ENCODE results near the gene ADAM17. TPM values are rescaled to one million over a fixed set of nuclear protein-coding genes. Genes with fewer than 3 reads are reported as not detected.

ADAM17 gene
- total RNA-seq, 1 donor from 2014 or later, result 61.3 TPM

GRCh38 chr2:9573840-9574239 lies 18.2 kb upstream of the ADAM17 start:
- TF ChIP-seq CTCF (IDR thresholded peaks at IDR 0.05; ENCODE audit: insufficient read depth, low read length, poor library complexity, severe bottlenecking), result no peak
- no peak overlapping the region for H3K4me3 ChIP-seq (ENCODE audit: low read depth, low read length)
- H3K27me3 ChIP-seq (ENCODE audit: control insufficient read depth, insufficient read depth, low read length), result no peaks in the 10 kb centered on the region
- H3K36me3 ChIP-seq (ENCODE audit: control insufficient read depth, insufficient read depth, low read length), result no peaks in the 10 kb centered on the region
- DNase-seq (ENCODE audit: low read depth), result no peak

GRCh38 chr2:9573013-9573720 lies 17.5 kb upstream of the ADAM17 start:
- DNase-seq (ENCODE audit: low read depth), result no peak
- no peak for TF ChIP-seq CTCF (IDR thresholded peaks at IDR 0.05; ENCODE audit: insufficient read depth, low read length, poor library complexity, severe bottlenecking)
- Histone ChIP-seq H3K36me3 (ENCODE audit: control insufficient read depth, insufficient read depth, low read length) (no peaks in the 10 kb centered on the region), H3K4me3 (ENCODE audit: low read depth, low read length) (no peak overlapping the region), H3K27me3 (ENCODE audit: control insufficient read depth, insufficient read depth, low read length) (no peaks in the 10 kb centered on the region)

DNA sequence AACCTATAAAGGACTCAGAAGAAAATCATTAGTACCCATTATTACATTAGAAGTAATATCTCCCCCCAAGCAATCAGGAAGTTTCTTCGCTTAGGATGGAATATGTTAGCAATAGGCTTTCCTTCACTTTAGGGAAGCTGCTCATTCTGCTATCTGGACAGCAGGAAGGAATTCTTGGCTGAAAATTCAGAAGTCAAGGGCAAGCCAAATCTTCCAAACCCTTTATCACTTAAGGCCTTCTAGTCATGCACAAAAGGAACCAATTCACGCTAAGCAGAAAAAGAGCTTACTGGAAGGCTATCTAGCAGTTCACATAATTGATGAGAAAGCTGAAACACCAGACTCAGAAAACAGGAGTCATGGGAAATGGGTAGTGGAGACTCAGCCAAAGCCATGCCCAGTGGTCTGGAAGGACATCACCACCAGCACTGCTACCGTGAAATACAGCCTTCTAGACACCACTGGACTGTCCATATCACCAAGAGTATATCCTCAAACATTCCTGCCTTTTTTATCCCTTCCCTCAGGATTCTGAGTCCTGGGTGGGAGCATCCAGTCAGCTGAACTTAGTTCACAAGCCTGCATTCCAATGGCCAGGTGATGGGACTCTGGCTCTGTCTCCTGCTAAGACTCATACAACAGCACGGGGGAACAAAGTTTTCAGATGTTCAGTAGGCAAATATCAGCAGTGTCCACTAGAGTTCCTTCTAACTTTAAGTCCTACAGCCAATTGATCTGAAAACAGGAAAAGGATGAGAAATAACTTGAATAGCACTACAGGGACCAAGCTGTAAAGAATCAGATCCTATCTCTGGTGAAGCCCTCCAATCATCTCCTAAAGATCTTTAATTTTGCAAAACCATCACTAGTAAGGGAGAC lies 14.8 kb upstream of the ADAM17 start:
- no peaks in the 10 kb centered on the region for H3K36me3 ChIP-seq (ENCODE audit: control insufficient read depth, insufficient read depth, low read length)
- no peak for DNase-seq (ENCODE audit: low read depth)
- no peak overlapping the region for H3K4me3 ChIP-seq (ENCODE audit: low read depth, low read length)
- no peaks in the 10 kb centered on the region for H3K27me3 ChIP-seq (ENCODE audit: control insufficient read depth, insufficient read depth, low read length)
- no peak for TF ChIP-seq CTCF (IDR thresholded peaks at IDR 0.05; ENCODE audit: insufficient read depth, low read length, poor library complexity, severe bottlenecking)

DNA sequence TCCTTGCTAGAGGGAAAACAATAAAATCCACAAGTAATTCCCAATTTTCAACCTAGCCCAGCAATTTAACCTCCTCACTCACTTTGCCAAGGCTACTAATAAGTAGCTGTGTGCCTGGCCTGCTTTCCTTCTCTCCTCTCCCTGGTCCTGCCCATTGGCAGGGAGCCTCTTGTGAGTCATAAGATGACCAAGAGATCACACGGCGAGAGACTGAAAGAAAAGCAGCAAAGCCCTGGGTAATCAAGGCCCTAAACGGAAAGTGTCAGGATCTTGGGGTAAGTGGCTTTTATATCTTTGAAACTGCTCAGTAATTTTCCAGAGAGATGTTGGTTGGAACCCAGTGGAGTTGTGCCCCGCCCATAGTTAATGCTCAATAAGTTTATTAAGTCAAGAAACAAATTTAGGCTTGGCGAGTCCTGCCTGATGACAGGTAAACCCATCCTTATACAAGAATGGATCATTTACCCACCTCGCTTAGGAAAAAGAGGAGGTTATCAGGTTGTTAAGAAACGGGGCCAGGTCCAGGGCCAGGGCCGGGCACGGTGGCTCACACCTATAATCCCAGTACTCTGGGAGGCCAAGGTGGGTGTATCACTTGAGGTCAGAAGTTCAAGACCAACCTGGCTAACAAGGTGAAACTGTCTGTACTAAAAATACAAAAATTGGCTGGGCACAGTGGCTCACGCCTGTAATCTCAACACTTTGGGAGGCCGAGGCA lies 10.0 kb upstream of the ADAM17 start:
- H3K4me3 ChIP-seq (ENCODE audit: low read depth, low read length), result no peak overlapping the region
- no peaks in the 10 kb centered on the region for H3K27me3 ChIP-seq (ENCODE audit: control insufficient read depth, insufficient read depth, low read length)
- no peaks in the 10 kb centered on the region for H3K36me3 ChIP-seq (ENCODE audit: control insufficient read depth, insufficient read depth, low read length)
- no peak for TF ChIP-seq CTCF (IDR thresholded peaks at IDR 0.05; ENCODE audit: insufficient read depth, low read length, poor library complexity, severe bottlenecking)
- peak; percentile 91 for DNase-seq (ENCODE audit: low read depth)

- DNase-seq (ENCODE audit: low read depth), result no peak
- Histone ChIP-seq H3K36me3 (ENCODE audit: control insufficient read depth, insufficient read depth, low read length) (no peaks in the 10 kb centered on the region), H3K27me3 (ENCODE audit: control insufficient read depth, insufficient read depth, low read length) (no peaks in the 10 kb centered on the region), H3K4me3 (ENCODE audit: low read depth, low read length) (no peak overlapping the region)
- no peak for TF ChIP-seq CTCF (IDR thresholded peaks at IDR 0.05; ENCODE audit: insufficient read depth, low read length, poor library complexity, severe bottlenecking)
Observed at GRCh38 chr2:9560628-9561027, 5.0 kb upstream of the ADAM17 start.
